ENCODE data around the gene LIN7C.

The LIN7C gene

DNA sequence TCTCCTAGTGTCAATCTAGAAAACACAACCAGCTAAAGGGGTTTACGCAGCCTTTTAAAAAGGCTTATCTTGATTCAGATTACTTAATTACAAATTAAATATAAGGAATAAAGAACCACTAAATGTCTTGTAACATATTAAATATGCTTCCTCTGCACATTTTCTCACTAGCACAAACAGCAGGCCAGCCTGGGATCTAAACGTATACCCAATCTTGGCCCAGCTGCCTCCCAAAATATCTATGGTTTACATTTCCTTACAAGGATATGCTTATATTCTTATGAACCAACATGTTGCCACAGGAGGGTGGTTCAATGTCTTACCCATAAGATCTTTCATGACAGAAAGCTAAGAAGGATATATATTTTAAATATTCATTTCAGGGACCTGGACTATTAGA is 41.7 kb downstream of the LIN7C start:
- no peak for TF ChIP-seq TAF1 (IDR thresholded peaks at IDR 0.05; ENCODE audit: borderline replicate concordance, insufficient read depth, low read length)
- TF ChIP-seq SIN3A (IDR thresholded peaks at IDR 0.05; ENCODE audit: borderline replicate concordance, insufficient read depth, low read length): no peak
- TF ChIP-seq, protein P1, sequence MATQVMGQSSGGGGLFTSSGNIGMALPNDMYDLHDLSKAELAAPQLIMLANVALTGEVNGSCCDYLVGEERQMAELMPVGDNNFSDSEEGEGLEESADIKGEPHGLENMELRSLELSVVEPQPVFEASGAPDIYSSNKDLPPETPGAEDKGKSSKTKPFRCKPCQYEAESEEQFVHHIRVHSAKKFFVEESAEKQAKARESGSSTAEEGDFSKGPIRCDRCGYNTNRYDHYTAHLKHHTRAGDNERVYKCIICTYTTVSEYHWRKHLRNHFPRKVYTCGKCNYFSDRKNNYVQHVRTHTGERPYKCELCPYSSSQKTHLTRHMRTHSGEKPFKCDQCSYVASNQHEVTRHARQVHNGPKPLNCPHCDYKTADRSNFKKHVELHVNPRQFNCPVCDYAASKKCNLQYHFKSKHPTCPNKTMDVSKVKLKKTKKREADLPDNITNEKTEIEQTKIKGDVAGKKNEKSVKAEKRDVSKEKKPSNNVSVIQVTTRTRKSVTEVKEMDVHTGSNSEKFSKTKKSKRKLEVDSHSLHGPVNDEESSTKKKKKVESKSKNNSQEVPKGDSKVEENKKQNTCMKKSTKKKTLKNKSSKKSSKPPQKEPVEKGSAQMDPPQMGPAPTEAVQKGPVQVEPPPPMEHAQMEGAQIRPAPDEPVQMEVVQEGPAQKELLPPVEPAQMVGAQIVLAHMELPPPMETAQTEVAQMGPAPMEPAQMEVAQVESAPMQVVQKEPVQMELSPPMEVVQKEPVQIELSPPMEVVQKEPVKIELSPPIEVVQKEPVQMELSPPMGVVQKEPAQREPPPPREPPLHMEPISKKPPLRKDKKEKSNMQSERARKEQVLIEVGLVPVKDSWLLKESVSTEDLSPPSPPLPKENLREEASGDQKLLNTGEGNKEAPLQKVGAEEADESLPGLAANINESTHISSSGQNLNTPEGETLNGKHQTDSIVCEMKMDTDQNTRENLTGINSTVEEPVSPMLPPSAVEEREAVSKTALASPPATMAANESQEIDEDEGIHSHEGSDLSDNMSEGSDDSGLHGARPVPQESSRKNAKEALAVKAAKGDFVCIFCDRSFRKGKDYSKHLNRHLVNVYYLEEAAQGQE (IDR thresholded peaks at IDR 0.05; ENCODE audit: insufficient read depth in 1 of 2, low read depth in 2 of 2, low read length in 2 of 2): no peak
- no peak for TF ChIP-seq POLR2AphosphoS5 (IDR thresholded peaks at IDR 0.05; ENCODE audit: low read depth, low read length)
- no peak for TF ChIP-seq FOXP2 (optimal IDR thresholded peaks at IDR 0.05; ENCODE audit: borderline replicate concordance, extremely low read depth, extremely low read length, insufficient read depth)

DNA sequence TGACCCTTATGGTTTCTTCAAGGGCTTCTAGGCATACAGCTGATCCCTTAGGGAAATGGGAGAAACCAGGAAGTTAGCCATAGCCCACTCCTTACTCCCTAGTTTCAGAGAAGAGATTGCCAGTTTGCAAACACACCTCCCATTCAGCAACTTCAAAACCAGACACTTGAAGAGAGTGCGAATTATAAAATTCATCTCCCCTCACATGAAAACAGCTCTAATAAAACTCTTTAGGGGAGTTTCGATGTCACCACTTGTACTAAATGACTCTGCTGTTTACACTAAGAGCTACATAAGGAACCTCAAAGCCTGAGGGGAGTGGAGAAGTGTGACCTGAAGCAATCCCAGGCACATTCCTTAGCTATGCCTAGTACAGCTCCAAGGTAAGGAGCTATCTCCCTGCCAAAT is 42.3 kb downstream of the LIN7C start:
- TF ChIP-seq FOXP2 (optimal IDR thresholded peaks at IDR 0.05; ENCODE audit: borderline replicate concordance, extremely low read depth, extremely low read length, insufficient read depth) (no peak), POLR2AphosphoS5 (IDR thresholded peaks at IDR 0.05; ENCODE audit: low read depth, low read length) (no peak; the same call in 1 of the 2 replicates), TAF1 (IDR thresholded peaks at IDR 0.05; ENCODE audit: borderline replicate concordance, insufficient read depth, low read length) (no peak), SIN3A (IDR thresholded peaks at IDR 0.05; ENCODE audit: borderline replicate concordance, insufficient read depth, low read length) (no peak)
- TF ChIP-seq, protein P1 (IDR thresholded peaks at IDR 0.05; ENCODE audit: insufficient read depth in 1 of 2, low read depth in 2 of 2, low read length in 2 of 2): no peak

DNA sequence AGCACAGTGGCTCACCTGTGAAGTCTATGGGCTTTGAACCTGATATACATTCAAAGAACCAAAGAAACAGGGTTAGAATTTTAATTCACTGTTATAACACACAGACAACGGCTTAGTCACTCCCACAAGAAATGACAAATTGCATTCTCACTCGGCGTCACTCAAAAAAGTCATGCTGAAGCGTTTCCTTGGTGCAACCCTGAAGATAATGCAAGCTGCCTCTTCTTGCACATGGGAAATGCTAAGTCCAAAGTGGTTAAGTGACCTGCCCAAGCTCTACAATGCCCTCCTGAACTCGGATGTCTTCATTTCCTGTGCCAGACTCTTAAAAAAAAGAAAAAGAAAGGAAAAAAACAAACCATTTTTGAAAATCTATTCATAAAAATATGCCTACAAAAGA is 44.0 kb downstream of the LIN7C start:
- TF ChIP-seq SIN3A (IDR thresholded peaks at IDR 0.05; ENCODE audit: borderline replicate concordance, insufficient read depth, low read length) (no peak), POLR2AphosphoS5 (IDR thresholded peaks at IDR 0.05; ENCODE audit: low read depth, low read length) (no peak), FOXP2 (optimal IDR thresholded peaks at IDR 0.05; ENCODE audit: borderline replicate concordance, extremely low read depth, extremely low read length, insufficient read depth) (no peak), TAF1 (IDR thresholded peaks at IDR 0.05; ENCODE audit: borderline replicate concordance, insufficient read depth, low read length) (no peak)
- TF ChIP-seq, protein P1 (IDR thresholded peaks at IDR 0.05; ENCODE audit: insufficient read depth in 1 of 2, low read depth in 2 of 2, low read length in 2 of 2): no peak

DNA sequence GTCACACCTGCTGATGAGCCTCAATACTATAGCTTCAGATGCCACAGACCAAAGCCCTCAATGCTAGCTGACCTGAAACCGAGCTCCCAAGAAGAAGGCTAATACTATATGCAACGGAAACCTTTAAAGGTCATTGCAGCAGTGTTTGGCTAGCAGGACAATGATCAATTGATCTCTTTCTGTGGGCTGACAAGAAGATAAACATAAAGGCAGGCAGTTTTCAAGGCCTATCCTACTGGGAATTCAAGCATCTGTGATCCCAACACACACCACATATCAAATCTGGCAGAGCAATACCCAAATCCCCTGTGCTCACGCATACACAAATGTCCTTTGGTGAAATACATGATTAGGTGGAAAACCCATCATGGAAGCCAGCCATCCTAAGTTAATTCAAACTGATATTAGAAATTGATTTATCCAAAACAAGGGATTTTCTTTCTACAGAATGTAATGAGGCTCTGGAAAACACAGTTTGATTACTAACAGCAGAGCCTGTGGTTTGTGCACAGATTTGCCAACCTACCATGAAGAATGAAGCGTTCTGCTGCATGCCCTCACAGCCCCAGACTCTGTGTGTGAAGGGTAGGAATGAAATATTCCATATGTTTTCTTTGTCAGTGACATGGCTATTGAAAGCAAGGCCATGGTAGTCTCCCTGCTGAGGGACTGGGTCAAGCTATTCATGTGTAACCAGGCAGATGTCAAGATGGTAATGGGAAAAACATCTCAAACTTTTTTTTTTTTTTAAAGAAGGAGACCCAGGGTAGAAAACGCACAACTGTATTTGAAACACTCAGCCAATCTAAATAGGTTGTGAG is 46.2 kb downstream of the LIN7C start:
- TF ChIP-seq, protein P1 (IDR thresholded peaks at IDR 0.05; ENCODE audit: insufficient read depth in 1 of 2, low read depth in 2 of 2, low read length in 2 of 2): no peak
- no peak for TF ChIP-seq POLR2AphosphoS5 (IDR thresholded peaks at IDR 0.05; ENCODE audit: low read depth, low read length)
- TF ChIP-seq FOXP2 (optimal IDR thresholded peaks at IDR 0.05; ENCODE audit: borderline replicate concordance, extremely low read depth, extremely low read length, insufficient read depth): no peak

All from PFSK-1 (cell line).